ENCODE measurements around the gene C1QTNF8.

C1QTNF8 gene

DNA sequence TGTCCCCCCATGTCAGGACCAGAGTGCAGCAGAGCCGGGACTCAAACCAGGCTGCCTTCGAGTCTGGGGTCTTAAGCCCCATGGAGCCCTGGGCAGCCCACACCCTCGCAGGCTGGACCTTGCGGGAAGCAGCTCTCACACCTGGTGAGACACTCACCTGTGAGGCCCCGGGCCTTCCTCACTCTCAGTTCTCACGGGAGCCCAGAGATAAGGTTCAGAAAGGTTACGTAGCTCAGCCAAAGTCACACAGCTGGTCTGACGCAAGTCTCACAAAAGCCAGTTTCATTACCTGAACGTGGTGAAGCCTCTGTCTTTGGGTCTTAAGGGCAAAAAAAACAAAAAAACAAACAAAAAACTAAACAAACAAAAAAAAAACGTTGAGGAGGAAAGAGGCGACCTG, 56.3 kb downstream of the C1QTNF8 start:
- no peak for DNase-seq

DNA sequence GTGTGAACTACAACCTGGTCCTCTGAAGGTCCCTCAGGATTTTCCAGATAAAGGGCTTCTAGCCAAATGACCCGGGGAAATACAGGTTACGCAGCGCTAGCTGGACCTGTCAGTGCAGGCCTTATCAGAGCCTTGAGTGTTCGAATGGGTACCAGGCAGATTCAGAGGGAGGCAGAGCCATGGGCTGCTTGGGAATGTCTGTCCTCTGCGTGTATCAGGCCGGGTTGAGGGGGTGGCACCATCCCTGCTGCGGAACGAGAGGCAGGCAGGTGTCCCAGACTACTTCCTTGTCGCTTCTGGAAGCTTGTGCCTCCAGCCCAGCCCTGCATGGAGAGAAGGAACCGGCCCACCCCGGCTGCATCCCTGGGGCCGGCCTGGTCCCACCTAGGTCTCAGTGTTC, 57.1 kb downstream of the C1QTNF8 start:
- DNase-seq, result no peak

Data from CD4-positive, alpha-beta T cell treated with Interleukin-4 for 1 hour (primary cell).